IMR-90 (cell line): ENCODE data around the gene NOS1. TPM values are rescaled to one million over a fixed set of nuclear protein-coding genes. Genes with fewer than 3 reads are reported as not detected.

Source experiments
- ATAC-seq: fragments of 200-7000 bp; cut with Tn5 transposase; 2 replicates; pipeline ENCODE4 v1.9.1; 2020; ENCODE audit warnings: low read depth, mild to moderate bottlenecking, moderate library complexity
- BruUV-seq: library from RNA; stranded (reverse); fragments of 400-500 nt; replicated peaks from 2 replicates; lab custom pipeline; 2021; lab: Mats Ljungman, UMichigan
- CTCF ChIA-PET: fragments of 300-600 bp; formaldehyde crosslinking; extraction: SDS; loops from one replicate; lab custom pipeline; 2021; ENCODE audit warnings: antibody characterized with exemption; lab: Yijun Ruan, JAX
- POLR2A ChIA-PET: fragments of 300-600 bp; sonication (Branson Sonifier 250); formaldehyde crosslinking; loops from one replicate; lab custom pipeline; 2022; ENCODE audit warnings: antibody characterized with exemption; ENCODE audit not compliant: unreplicated experiment; lab: Charles Lee
- DNase-seq: peaks from one replicate; pipeline ENCODE4 v3.0.0; 2013
- H2AFZ ChIP-seq: replicated peaks from 2 replicates; pipeline ENCODE3; 2013; ENCODE audit warnings: low read length, mild to moderate bottlenecking; ENCODE audit not compliant: poor library complexity
- H2AK5ac ChIP-seq: 2 replicates; pipeline ENCODE4 v1.6.1; 2013; ENCODE audit warnings: low read depth, low read length, inconsistent platforms
- H2AK9ac ChIP-seq: replicated peaks from 2 replicates; pipeline ENCODE3; 2013; ENCODE audit warnings: mild to moderate bottlenecking, low read depth, low read length, moderate library complexity; ENCODE audit not compliant: poor library complexity
- H2BK120ac ChIP-seq: 2 replicates; pipeline ENCODE4 v1.6.1; 2013; ENCODE audit warnings: low read depth, low read length, inconsistent platforms
- H2BK15ac ChIP-seq: 3 replicates; pipeline ENCODE4 v1.6.1; 2013; ENCODE audit warnings: low read depth, low read length, inconsistent platforms
- H2BK20ac ChIP-seq: 2 replicates; pipeline ENCODE4 v1.6.1; 2013; ENCODE audit warnings: low read depth, mild to moderate bottlenecking, inconsistent platforms, low read length, moderate library complexity
- H2BK5ac ChIP-seq: 2 replicates; pipeline ENCODE4 v1.6.1; 2013; ENCODE audit warnings: mild to moderate bottlenecking, low read depth, low read length, inconsistent platforms; ENCODE audit not compliant: poor library complexity, severe bottlenecking
- H3K14ac ChIP-seq: replicated peaks from 2 replicates; pipeline ENCODE4 v1.6.1; 2013; ENCODE audit warnings: low read depth, low read length, inconsistent platforms
- H3K18ac ChIP-seq: 2 replicates; pipeline ENCODE4 v1.6.1; 2013; ENCODE audit warnings: low read depth, low read length, control low read depth
- H3K23ac ChIP-seq: 2 replicates; pipeline ENCODE4 v1.6.1; 2013; ENCODE audit warnings: low read depth, low read length, inconsistent platforms
- H3K27ac ChIP-seq: 2 replicates; pipeline ENCODE4 v1.5.1; 2013; ENCODE audit warnings: mild to moderate bottlenecking, control low read depth, low read length; ENCODE audit not compliant: insufficient read depth
- H3K27me3 ChIP-seq: 2 replicates; pipeline ENCODE4 v1.6.1; 2013; ENCODE audit warnings: low read length; ENCODE audit not compliant: control insufficient read depth, insufficient read depth
- H3K36me3 ChIP-seq: 2 replicates; pipeline ENCODE4 v1.6.1; 2013; ENCODE audit warnings: low read length, mixed read lengths; ENCODE audit not compliant: control insufficient read depth, insufficient read depth
- H3K4ac ChIP-seq: 2 replicates; pipeline ENCODE4 v1.6.1; 2013; ENCODE audit warnings: low read depth, low read length, inconsistent platforms
- H3K4me1 ChIP-seq: 2 replicates; pipeline ENCODE4 v1.6.1; 2013; ENCODE audit warnings: low read length, mixed read lengths; ENCODE audit not compliant: control insufficient read depth, insufficient read depth
- H3K4me2 ChIP-seq: 2 replicates; pipeline ENCODE4 v1.6.1; 2013; ENCODE audit warnings: low read depth, mild to moderate bottlenecking, control low read depth, low read length, moderate library complexity
- H3K4me3 ChIP-seq: 2 replicates; pipeline ENCODE4 v1.5.1; 2013; ENCODE audit warnings: low read depth, mild to moderate bottlenecking, control low read depth, low read length, moderate library complexity; ENCODE audit not compliant: insufficient read depth
- H3K56ac ChIP-seq: 2 replicates; pipeline ENCODE4 v1.6.1; 2013; ENCODE audit warnings: low read length, inconsistent platforms; ENCODE audit not compliant: insufficient read depth; ENCODE audit errors: extremely low read depth
- H3K79me1 ChIP-seq, 2 experiments: 2 replicates each; pipeline ENCODE4 v1.6.1; 2013; ENCODE audit warnings: low read length in 2 of 2, inconsistent platforms in 1 of 2, low read depth in 1 of 2
- H3K9ac ChIP-seq: 2 replicates; pipeline ENCODE4 v1.6.1; 2013; ENCODE audit warnings: low read depth, low read length, control low read depth
- H3K9me1 ChIP-seq: 2 replicates; pipeline ENCODE4 v1.6.1; 2013; ENCODE audit warnings: low read length, inconsistent platforms; ENCODE audit not compliant: insufficient read depth
- H3K9me3 ChIP-seq: 2 replicates; pipeline ENCODE4 v1.6.1; 2013; ENCODE audit warnings: low read length; ENCODE audit not compliant: control insufficient read depth, insufficient read depth
- H4K20me1 ChIP-seq: 2 replicates; pipeline ENCODE4 v1.6.1; 2013; ENCODE audit warnings: low read length, inconsistent platforms; ENCODE audit not compliant: insufficient read depth
- H4K5ac ChIP-seq: 2 replicates; pipeline ENCODE4 v1.6.1; 2013; ENCODE audit warnings: mild to moderate bottlenecking, low read depth, low read length, control low read depth
- H4K8ac ChIP-seq, 2 experiments: 2 replicates each; pipeline ENCODE4 v1.6.1; 2013; ENCODE audit warnings: low read depth in 2 of 2, low read length in 2 of 2, control low read depth in 1 of 2, inconsistent platforms in 1 of 2
- H4K91ac ChIP-seq: 2 replicates; pipeline ENCODE4 v1.6.1; 2013; ENCODE audit warnings: low read depth, low read length, inconsistent platforms; ENCODE audit not compliant: insufficient read depth
- BHLHE40 ChIP-seq: fragments of 150-350 bp; IDR thresholded peaks from 2 replicates; pipeline ENCODE4 v1.6.1; 2016; ENCODE audit warnings: mild to moderate bottlenecking, low read depth, low read length
- CEBPB ChIP-seq: IDR thresholded peaks from 2 replicates; pipeline ENCODE4 v1.6.1; 2012; ENCODE audit warnings: low read depth, low read length, improper control_type of control experiment
- CHD1 ChIP-seq: IDR thresholded peaks from 2 replicates; pipeline ENCODE4 v1.6.1; 2012; ENCODE audit warnings: low read depth, low read length, improper control_type of control experiment
- CTCF ChIP-seq: conservative IDR thresholded peaks from 2 replicates; pipeline ENCODE4 v1.5.1; 2012; ENCODE audit warnings: mild to moderate bottlenecking, low read depth, low read length, improper control_type of control experiment
- ELK1 ChIP-seq: fragments of 150-350 bp; IDR thresholded peaks from 2 replicates; pipeline ENCODE4 v1.6.1; 2016; ENCODE audit warnings: low read depth, mild to moderate bottlenecking, low read length, moderate library complexity, borderline replicate concordance
- FOS ChIP-seq: fragments of 150-350 bp; IDR thresholded peaks from 2 replicates; pipeline ENCODE4 v1.6.1; 2016; ENCODE audit warnings: low read depth, low read length
- MAFK ChIP-seq: IDR thresholded peaks from 2 replicates; pipeline ENCODE4 v1.6.1; 2012; ENCODE audit warnings: low read depth, low read length, improper control_type of control experiment
- MAZ ChIP-seq: IDR thresholded peaks from 2 replicates; pipeline ENCODE4 v1.6.1; 2012; ENCODE audit warnings: low read depth, mild to moderate bottlenecking, low read length, improper control_type of control experiment, moderate library complexity, borderline replicate concordance
- MXI1 ChIP-seq: IDR thresholded peaks from 2 replicates; pipeline ENCODE4 v1.6.1; 2012; ENCODE audit warnings: low read depth, mild to moderate bottlenecking, low read length, moderate library complexity, borderline replicate concordance
- NFE2L2 ChIP-seq: fragments of 150-350 bp; IDR thresholded peaks from 2 replicates; pipeline ENCODE4 v1.6.1; 2016; ENCODE audit warnings: low read depth, mild to moderate bottlenecking, low read length
- POLR2A ChIP-seq: IDR thresholded peaks from 2 replicates; pipeline ENCODE4 v1.6.1; 2012; ENCODE audit warnings: mild to moderate bottlenecking, low read depth, low read length
- RAD21 ChIP-seq: IDR thresholded peaks from 2 replicates; pipeline ENCODE4 v1.6.1; 2012; ENCODE audit warnings: low read length, improper control_type of control experiment
- RCOR1 ChIP-seq: IDR thresholded peaks from 2 replicates; pipeline ENCODE4 v1.6.1; 2012; ENCODE audit warnings: mild to moderate bottlenecking, low read length, improper control_type of control experiment; ENCODE audit not compliant: insufficient replicate concordance
- RFX5 ChIP-seq: IDR thresholded peaks from 2 replicates; pipeline ENCODE4 v1.8.0; 2012; ENCODE audit warnings: low read depth, mild to moderate bottlenecking, low read length, moderate library complexity
- SMC3 ChIP-seq: fragments of 150-350 bp; IDR thresholded peaks from 2 replicates; pipeline ENCODE4 v1.6.1; 2016; ENCODE audit warnings: low read depth, mild to moderate bottlenecking, antibody characterized with exemption, low read length, moderate library complexity
- USF2 ChIP-seq: fragments of 150-350 bp; IDR thresholded peaks from 2 replicates; pipeline ENCODE4 v1.6.1; 2017; ENCODE audit warnings: mild to moderate bottlenecking, antibody characterized with exemption, low read length, low read depth
- WGBS, 2 experiments: methylation state at CpG; one replicate each; pipeline versions ENCODE4 v1.1.5 to v1.1.7; 2013; ENCODE audit warnings: missing lambda C conversion rate in 2 of 2; ENCODE audit not compliant: insufficient read length in 1 of 2; ENCODE audit errors: extremely low coverage in 2 of 2; 5-methylcytosine and 5-hydroxymethylcytosine counted together
- dilution Hi-C: fragments of 300-500 bp; cut with HindIII; formaldehyde crosslinking; loops from one replicate; pipeline ENCODE4 v1.14.3; 2018; ENCODE audit warnings: low sequenced_read_pairs; ENCODE audit not compliant: unreplicated experiment
- in situ Hi-C: fragments of 300-500 bp; cut with MboI; formaldehyde crosslinking; loops from 3 replicates; pipeline ENCODE4 v1.14.3; 2019; ENCODE audit warnings: low sequenced_read_pairs, inconsistent platforms, mixed read lengths
- intact Hi-C: fragments of 100-400 bp; cut with micrococcal nuclease; formaldehyde crosslinking; loops from 2 replicates; pipeline ENCODE4 v1.10.0; 2022
- polyA plus RNA-seq, 3 experiments: library from polyadenylated mRNA; depleted of rRNA; stranded (reverse); fragments of >200 nt; gene quantifications; 2 replicates each; pipeline ENCODE4 v1.2.3, GENCODE V29; 2012; ENCODE audit warnings: low replicate concordance in 1 of 3
- total RNA-seq: library from RNA; depleted of rRNA; stranded (reverse); fragments of >200 nt; gene quantifications from 2 replicates; pipeline ENCODE4 v1.2.3, GENCODE V29; 2012

Gene NOS1
- total and polyA plus RNA-seq, 2 of the 4 experiments (the other 2 are of a cell fraction) = 0.09 TPM; not detected in 1

GRCh38 chr12:117218149-117218548, 143.3 kb downstream of the NOS1 start:
- CTCF ChIA-PET = no interaction called here

More at GRCh38 chr12:117218149-117218548, 143.3 kb downstream of the NOS1 start:
- H4K8ac ChIP-seq = no peak overlapping the region
- H3K27me3 ChIP-seq = peaks cover 2% of the 10 kb centered on the region; the same call in 1 of the 2 replicates
- intact Hi-C loops = no loop called here
- no peak overlapping the region for H2AK5ac ChIP-seq
- DNase-seq = no peak
- no peaks in the 10 kb centered on the region for H3K36me3 ChIP-seq
- no peak overlapping the region for H3K4me2 ChIP-seq
- no peak overlapping the region for H3K23ac ChIP-seq
- H4K5ac ChIP-seq = no peak overlapping the region
- H3K4ac ChIP-seq = no peak overlapping the region
- no peak overlapping the region for H3K18ac ChIP-seq
- no peak overlapping the region for H3K27ac ChIP-seq
- no peaks in the 10 kb centered on the region for H4K20me1 ChIP-seq
- no peak overlapping the region for H2AK9ac ChIP-seq
- POLR2A ChIA-PET = no interaction called here
- no peak overlapping the region for H2BK120ac ChIP-seq
- no peak overlapping the region for H2AFZ ChIP-seq
- H3K79me1 ChIP-seq = no peaks in the 10 kb centered on the region
- no peak overlapping the region for H3K4me3 ChIP-seq
- H3K9ac ChIP-seq = no peak overlapping the region
- BruUV-seq = no TSS peak
- H2BK5ac ChIP-seq = no peak overlapping the region
- no peak overlapping the region for H3K56ac ChIP-seq
- H2BK15ac ChIP-seq = no peak overlapping the region
- no peaks in the 10 kb centered on the region for H3K4me1 ChIP-seq
- no peak overlapping the region for H2BK20ac ChIP-seq
- H4K91ac ChIP-seq = no peak overlapping the region
- H3K9me1 ChIP-seq = no peaks in the 10 kb centered on the region
- no peak for ATAC-seq
- dilution Hi-C loops = no loop called here
- H3K9me3 ChIP-seq = peaks cover 3% of the 10 kb centered on the region
- no peak for TF ChIP-seq RCOR1
- TF ChIP-seq BHLHE40 = no peak
- no peak for TF ChIP-seq MAFK
- no peak for TF ChIP-seq SMC3
- no peak for TF ChIP-seq CEBPB
- TF ChIP-seq FOS = no peak
- TF ChIP-seq CTCF = no peak
- no peak for TF ChIP-seq RAD21
- no peak for TF ChIP-seq POLR2A
- TF ChIP-seq USF2 = no peak
- TF ChIP-seq MXI1 = no peak
- TF ChIP-seq CHD1 = no peak
- no peak for TF ChIP-seq ELK1
- TF ChIP-seq RFX5 = no peak
- no peak for TF ChIP-seq NFE2L2
- TF ChIP-seq MAZ = no peak
- no CpG with 5 or more reads among the region's 7 CpGs for WGBS, 2 experiments
- no peak overlapping the region for H3K14ac ChIP-seq
- in situ Hi-C loops = no loop called here
